ENCODE results near the gene CTNNA3. TPM values are rescaled to one million over a fixed set of nuclear protein-coding genes. Genes with fewer than 3 reads are reported as not detected.

CTNNA3 gene
- total RNA-seq, 4 donors from 2014 or later: 0.47 to 3.3 (median 0.80) TPM; not detected in 1

DNA sequence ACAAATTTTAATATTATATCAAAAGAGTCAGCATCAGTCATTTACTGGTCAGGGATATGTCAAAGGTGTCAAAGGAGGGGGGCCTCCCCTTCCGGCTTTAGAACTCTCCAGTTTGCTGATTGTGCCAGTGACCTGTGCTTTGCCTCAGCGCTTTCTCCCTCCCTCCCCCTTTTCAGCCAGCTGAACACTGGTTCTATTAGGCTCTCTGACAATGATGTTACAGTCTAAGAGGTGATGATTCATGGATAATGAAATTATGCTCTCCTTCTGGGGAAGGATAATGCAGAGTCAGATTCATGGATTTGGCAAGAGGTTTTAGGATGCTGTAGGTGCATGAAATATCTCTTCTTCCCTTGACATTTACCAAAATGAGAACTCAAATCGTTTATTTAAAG, 764.0 kb downstream of the CTNNA3 start:
- TF ChIP-seq CTCF (IDR thresholded peaks at IDR 0.05): no peak
- TF ChIP-seq POLR2A (IDR thresholded peaks at IDR 0.05): no peak
- H3K27ac ChIP-seq: no peak overlapping the region
- H3K27me3 ChIP-seq: no peaks in the 10 kb centered on the region

DNA sequence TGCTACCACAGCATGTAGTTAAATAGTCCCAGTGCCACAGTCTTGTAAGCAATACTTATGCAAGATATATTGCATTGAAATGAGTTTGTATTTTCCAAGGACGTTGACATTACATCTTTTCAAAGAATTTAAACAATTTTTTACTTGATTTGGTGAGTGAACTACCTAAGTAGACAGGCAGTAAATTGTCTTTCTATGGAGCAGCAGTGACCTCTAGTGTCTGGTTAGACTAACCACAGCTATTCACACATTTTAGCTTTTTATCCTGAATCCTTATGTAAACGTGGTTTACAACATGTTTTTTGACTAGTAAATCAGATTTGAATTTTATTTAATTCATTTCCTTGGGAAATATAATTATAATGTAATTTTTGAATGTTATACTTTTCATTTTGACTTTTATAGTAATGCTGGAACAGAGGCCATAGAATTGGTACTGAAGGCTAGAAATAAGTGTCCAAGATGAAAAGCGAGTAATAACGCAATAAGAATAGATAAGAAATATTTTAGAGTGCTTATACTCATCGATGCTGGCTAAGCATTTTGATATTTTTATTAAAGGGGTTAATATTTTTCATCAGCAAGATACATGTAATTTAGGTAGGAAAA, 764.6 kb downstream of the CTNNA3 start:
- Histone ChIP-seq H3K4me3 (no peak overlapping the region), H3K27me3 (no peaks in the 10 kb centered on the region), H3K4me1 (no peaks in the 10 kb centered on the region), H3K36me3 (no peaks in the 10 kb centered on the region), H3K9me3 (no peaks in the 10 kb centered on the region), H3K27ac (no peak overlapping the region)
- peak in 4 of 6 experiments; percentile 50 to 88 (median 84) for TF ChIP-seq CTCF (IDR thresholded peaks at IDR 0.05)
- TF ChIP-seq POLR2A (IDR thresholded peaks at IDR 0.05): no peak
- DNase-seq: no peak

More for the DNA sequence above, 764.0 kb downstream of the CTNNA3 start:
- Histone ChIP-seq H3K9me3 (no peaks in the 10 kb centered on the region), H3K36me3 (no peaks in the 10 kb centered on the region), H3K4me1 (no peaks in the 10 kb centered on the region), H3K4me3 (no peak overlapping the region)
- no peak for DNase-seq

DNA sequence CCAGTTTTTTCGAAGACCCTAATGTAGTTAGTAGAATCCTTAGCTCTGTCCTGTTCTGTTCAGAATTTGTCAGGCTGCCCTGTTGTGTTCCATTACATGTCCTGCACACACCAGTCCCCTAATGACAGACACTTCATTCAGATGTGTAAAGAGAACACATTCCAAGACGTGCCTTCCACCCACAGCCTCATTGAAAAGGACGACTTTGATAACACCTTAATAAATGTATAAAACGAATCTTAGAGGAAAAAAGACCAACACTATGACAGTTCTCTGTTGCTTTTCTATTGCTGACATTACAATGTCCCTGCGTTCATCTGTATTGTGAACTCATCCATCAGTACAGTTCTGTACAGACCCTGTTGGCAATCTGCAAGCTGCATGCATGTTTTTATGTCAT, 766.6 kb downstream of the CTNNA3 start:
- H3K36me3 ChIP-seq: no peaks in the 10 kb centered on the region
- DNase-seq: no peak
- no peak overlapping the region for H3K4me3 ChIP-seq
- no peak overlapping the region for H3K27ac ChIP-seq
- no peak for TF ChIP-seq POLR2A (IDR thresholded peaks at IDR 0.05)
- TF ChIP-seq CTCF (IDR thresholded peaks at IDR 0.05): no peak
- no peaks in the 10 kb centered on the region for H3K9me3 ChIP-seq
- H3K4me1 ChIP-seq: no peaks in the 10 kb centered on the region
- H3K27me3 ChIP-seq: no peaks in the 10 kb centered on the region

GRCh38 chr10:66928776-66929175, 767.2 kb downstream of the CTNNA3 start:
- TF ChIP-seq POLR2A (IDR thresholded peaks at IDR 0.05) (no peak), CTCF (IDR thresholded peaks at IDR 0.05) (no peak)
- Histone ChIP-seq H3K4me1 (no peaks in the 10 kb centered on the region), H3K9me3 (no peaks in the 10 kb centered on the region), H3K4me3 (no peak overlapping the region), H3K27ac (no peak overlapping the region), H3K36me3 (no peaks in the 10 kb centered on the region), H3K27me3 (no peaks in the 10 kb centered on the region)
- DNase-seq: no peak

DNA sequence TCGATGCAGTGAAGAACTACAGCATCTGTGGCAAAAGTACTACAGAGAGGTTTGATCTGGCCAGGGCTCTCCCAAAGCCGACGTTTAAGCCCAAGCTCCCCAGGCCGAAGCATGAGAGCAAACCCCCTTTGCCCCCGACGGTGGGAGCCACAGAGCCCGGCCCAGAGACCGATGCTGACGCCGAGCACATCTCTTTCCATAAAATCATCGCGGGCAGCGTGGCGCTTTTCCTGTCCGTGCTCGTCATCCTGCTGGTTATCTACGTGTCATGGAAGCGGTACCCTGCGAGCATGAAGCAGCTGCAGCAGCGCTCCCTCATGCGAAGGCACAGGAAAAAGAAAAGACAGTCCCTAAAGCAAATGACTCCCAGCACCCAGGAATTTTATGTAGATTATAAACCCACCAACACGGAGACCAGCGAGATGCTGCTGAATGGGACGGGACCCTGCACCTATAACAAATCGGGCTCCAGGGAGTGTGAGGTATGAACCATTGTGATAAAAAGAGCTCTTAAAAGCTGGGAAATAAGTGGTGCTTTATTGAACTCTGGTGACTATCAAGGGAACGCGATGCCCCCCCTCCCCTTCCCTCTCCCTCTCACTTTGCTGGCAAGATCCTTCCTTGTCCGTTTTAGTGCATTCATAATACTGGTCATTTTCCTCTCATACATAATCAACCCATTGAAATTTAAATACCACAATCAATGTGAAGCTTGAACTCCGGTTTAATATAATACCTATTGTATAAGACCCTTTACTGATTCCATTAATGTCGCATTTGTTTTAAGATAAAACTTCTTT, 767.8 kb downstream of the CTNNA3 start:
- H3K9me3 ChIP-seq: no peaks in the 10 kb centered on the region
- H3K36me3 ChIP-seq: no peaks in the 10 kb centered on the region
- peak overlapping the region in 1 of 4 donors; percentile 3 for H3K4me3 ChIP-seq
- no peaks in the 10 kb centered on the region for H3K4me1 ChIP-seq
- no peaks in the 10 kb centered on the region for H3K27me3 ChIP-seq
- TF ChIP-seq POLR2A (IDR thresholded peaks at IDR 0.05) (no peak), CTCF (IDR thresholded peaks at IDR 0.05) (no peak)
- peak in 1 of 3 donors; percentile 40 for DNase-seq
- H3K27ac ChIP-seq: no peak overlapping the region
